Suprapubic skin (tissue), 3 donors: Measurements from ENCODE around the gene AOX1.

Experiments
- CTCF ChIP-seq, 2 donors: fragments of 200-600 bp in 1 of 2; fragments of 450-650 bp in 1 of 2; sonication (generic) in 1 of 2; IDR thresholded peaks; one replicate each; pipeline ENCODE4 v1.5.1; 2016 to 2019; ENCODE audit warnings: antibody characterized with exemption in 2 of 2, mild to moderate bottlenecking in 1 of 2, moderate library complexity in 1 of 2
- POLR2AphosphoS5 ChIP-seq, 3 donors: sonication (generic); formaldehyde crosslinking; IDR thresholded peaks; one replicate each; pipeline ENCODE4 v1.6.1; 2017; ENCODE audit warnings: antibody characterized with exemption in 3 of 3

- TF ChIP-seq POLR2AphosphoS5 (IDR thresholded peaks at IDR 0.05), result no peak
- TF ChIP-seq CTCF (IDR thresholded peaks at IDR 0.05), result no peak
Observed at GRCh38 chr2:200670313-200670712, 84.5 kb downstream of the AOX1 start.
